HG03280 (cell line): Measurements from ENCODE around the gene GSTO2.

Experiments
- ATAC-seq: cut with Tn5 transposase; IDR thresholded peaks from one replicate; pipeline ENCODE4 v1.9.1; 2021; ENCODE audit warnings: mild to moderate bottlenecking, moderate library complexity; ENCODE audit not compliant: unreplicated experiment

The GSTO2 gene

GRCh38 chr10:104277785-104278184 lies 8.8 kb downstream of the GSTO2 start:
- no peak for ATAC-seq

GRCh38 chr10:104279550-104280259 lies 10.7 kb downstream of the GSTO2 start:
- no peak for ATAC-seq

- ATAC-seq = no peak
Measured at GRCh38 chr10:104281694-104282093, 12.7 kb downstream of the GSTO2 start.

DNA sequence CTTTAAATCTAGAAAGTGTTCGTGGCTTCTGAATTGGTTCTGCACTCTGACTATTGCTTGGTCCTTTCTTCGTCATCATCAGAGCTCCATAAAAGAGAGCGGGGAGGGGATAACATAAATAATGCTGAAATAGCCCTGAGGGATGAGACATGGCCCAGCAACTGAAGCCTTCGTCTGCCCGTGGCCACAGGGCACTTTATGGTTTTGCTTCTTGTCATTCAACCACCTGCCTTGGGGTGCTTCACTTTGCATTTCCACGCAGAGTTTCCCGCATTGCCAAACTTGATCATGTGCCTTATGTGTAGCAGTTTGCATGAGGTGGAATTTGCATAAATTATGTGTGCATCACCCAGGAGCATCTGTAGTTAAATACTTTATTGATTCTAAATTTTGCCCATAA lies 15.9 kb downstream of the GSTO2 start:
- ATAC-seq = no peak

DNA sequence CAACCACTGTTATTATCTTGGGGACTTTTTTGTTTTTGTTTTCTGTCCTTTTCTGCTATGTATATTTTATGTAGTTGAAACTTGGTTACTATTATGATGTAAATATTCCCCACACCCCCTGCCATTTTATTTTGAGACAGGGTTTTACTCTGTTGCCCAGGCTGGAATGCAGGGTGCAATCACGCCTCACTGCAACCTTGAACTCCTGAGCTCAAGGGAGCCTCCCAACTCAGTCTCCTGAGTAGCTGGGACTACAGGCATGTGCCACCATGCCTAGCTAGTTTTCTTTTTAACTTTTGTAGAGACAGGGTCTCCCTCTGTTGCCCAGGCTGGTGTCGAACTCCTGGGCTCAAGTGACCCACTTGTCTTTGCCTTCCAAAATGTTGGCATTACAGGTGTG lies 18.0 kb downstream of the GSTO2 start:
- no peak for ATAC-seq

DNA sequence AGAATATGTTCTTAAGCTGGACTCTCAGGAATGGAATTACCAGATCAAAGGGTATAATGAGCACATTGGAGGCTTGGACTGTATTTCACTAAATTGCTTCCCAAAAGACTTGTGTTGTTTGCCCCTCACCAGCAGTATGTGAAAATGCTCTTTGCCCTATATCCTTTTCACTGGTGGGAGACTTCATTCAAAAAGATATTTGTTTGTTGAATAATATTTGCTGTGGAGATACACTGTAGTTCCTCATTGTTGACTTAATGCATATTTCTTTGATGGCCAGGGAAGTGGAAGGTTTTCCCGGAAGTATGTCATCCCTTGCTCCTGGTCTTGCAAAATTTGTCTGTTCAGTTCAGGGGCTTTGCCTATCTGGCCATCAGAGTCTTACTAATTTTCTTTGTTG lies 19.4 kb downstream of the GSTO2 start:
- no peak for ATAC-seq

GRCh38 chr10:104291439-104291951 lies 22.5 kb downstream of the GSTO2 start:
- ATAC-seq = peak; percentile 99

- no peak for ATAC-seq
Measured at GRCh38 chr10:104293011-104293410, 24.0 kb downstream of the GSTO2 start.

- ATAC-seq = no peak
Measured at GRCh38 chr10:104293781-104294321, 24.9 kb downstream of the GSTO2 start.

DNA sequence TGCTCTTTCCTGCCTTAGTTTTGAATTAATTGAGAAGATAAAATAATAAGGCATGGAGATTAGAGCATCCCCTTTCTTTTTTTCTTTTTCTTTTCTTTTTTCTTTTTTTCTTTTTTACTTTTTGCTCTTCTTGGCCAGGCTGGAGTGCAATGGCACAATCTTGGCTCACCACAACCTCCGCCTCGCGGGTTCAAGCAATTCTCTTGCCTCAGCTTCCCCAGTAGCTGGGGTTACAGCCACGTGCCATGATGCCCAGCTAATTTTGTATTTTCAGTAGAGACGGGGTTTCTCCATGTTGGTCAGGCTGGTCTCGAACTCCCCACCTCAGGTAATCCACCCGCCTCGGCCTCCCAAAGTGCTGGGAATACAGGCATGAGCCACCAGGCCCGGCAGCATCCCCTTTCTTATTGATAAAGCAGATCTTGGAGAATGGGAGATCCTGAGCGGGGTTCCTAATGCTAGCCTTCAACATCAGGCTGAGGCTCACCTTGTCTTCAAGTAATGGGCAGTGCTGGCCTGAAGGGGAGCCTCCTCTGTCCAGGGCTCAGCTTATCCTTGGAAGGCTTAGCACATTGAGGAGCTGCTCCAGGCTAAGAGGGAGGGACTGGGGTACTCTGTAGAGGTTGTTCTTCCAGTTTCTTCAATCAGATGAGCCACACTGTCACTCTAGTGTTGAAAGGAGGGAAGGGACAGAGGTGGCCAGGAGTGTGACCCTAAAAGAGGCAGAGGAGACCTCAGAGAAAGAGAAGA lies 27.9 kb downstream of the GSTO2 start:
- no peak for ATAC-seq

DNA sequence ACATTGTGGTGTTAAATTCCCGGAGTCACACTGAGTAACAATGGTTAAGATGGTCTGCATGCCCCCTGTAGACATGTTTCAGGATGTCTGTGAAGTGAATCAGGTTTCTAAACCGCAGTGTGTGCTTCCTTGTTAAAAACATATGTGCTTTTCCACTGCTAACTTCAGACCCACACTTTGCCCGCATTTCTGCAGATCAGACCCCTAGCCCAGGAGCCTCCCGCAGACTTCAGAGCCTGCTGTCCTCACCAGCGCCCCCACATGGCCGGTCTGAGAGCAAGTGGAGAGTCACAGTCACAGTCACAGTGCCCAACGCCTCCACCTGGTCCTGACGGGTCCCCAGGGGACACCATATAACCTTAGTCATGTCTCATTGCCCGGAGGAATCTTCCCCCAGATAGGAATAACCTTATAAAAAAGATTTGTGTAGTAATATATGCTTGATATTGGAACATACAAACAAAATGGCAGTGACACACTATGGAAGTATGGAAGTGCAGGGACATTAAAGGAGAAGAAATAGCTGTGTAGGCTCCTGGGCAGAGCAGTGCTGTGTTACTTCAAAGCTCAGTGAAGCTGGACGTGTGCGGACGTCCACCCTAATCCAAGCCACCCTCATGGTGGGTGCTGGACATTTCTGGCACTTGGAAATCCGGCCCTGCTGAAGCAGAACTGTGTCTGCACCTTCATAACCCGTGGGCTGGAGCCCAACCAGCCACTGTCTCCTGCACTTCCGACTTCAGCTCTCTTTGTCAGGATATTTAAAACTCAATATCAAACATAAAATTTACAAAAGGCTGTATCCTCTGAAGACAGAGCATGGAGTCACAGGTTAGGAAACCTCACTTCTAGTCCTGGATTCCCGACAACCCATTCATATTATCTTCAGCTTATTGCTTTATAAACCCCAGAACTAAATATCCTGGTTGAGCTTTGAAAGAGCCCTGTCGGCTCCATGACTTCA lies 29.0 kb downstream of the GSTO2 start:
- ATAC-seq = no peak

DNA sequence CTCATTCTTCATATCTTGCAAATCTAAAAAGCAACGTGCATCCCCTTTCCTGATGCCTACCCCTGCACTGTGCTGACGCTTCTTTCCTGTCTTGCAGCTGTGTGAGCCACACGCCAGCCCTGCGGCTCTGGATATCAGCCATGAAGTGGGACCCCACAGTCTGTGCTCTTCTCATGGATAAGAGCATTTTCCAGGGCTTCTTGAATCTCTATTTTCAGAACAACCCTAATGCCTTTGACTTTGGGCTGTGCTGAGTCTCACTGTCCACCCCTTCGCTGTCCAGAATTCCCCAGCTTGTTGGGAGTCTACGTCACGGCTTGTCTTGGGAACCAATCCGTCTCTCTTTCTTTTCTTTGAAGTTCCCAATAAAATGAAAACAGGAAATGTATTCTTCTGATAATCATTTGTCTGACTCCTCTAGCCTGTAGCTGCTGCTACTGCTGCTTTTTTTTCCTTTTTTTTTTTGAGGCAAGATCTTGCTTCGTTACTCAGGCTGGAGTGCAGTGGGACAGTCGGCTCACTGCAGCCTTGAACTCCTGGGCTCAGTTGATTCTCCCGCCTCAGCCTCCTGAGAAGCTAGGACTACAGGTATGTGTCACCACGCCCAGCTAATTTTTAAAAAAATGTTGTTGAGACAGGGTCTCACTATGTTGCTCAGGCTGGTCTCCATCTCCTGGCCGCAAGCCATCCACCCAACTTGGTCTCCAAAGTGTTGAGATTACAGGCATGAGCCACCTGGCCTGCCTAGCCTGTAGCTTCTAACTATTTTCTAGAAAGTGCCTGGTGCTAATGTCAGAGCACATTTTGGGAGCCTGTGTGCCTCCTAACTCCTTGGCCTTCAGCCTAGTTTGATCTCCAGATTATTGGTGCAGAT lies 30.3 kb downstream of the GSTO2 start:
- no peak for ATAC-seq

- ATAC-seq = no peak
Measured at GRCh38 chr10:104300002-104300735, 31.2 kb downstream of the GSTO2 start.

- ATAC-seq = no peak
Measured at GRCh38 chr10:104300736-104301292, 31.8 kb downstream of the GSTO2 start.

- ATAC-seq = no peak
Measured at GRCh38 chr10:104301907-104302690, 33.1 kb downstream of the GSTO2 start.

- ATAC-seq = no peak
Measured at GRCh38 chr10:104303594-104304355, 34.8 kb downstream of the GSTO2 start.

GRCh38 chr10:104304356-104304745 lies 35.4 kb downstream of the GSTO2 start:
- no peak for ATAC-seq
